HEK293T (cell line): Measurements from ENCODE around the gene CTPS2.

Source experiments
- BHLHE40 ChIP-seq: fragments of 450-650 bp; IDR thresholded peaks from 2 replicates; pipeline ENCODE4 v1.6.1; 2016; ENCODE audit warnings: mild to moderate bottlenecking, moderate library complexity, borderline replicate concordance
- CTBP1 ChIP-seq: fragments of 450-650 bp; IDR thresholded peaks from 2 replicates; pipeline ENCODE4 v1.6.1; 2016; ENCODE audit warnings: borderline replicate concordance
- ELF4 ChIP-seq: fragments of 450-650 bp; IDR thresholded peaks from 2 replicates; pipeline ENCODE4 v1.6.1; 2017; ENCODE audit warnings: antibody characterized with exemption
- FOXA1 ChIP-seq: fragments of 450-650 bp; IDR thresholded peaks from 2 replicates; pipeline ENCODE4 v1.6.1; 2016; ENCODE audit warnings: mild to moderate bottlenecking
- FOXK2 ChIP-seq: fragments of 450-650 bp; IDR thresholded peaks from 2 replicates; pipeline ENCODE4 v1.6.1; 2016; ENCODE audit warnings: mild to moderate bottlenecking
- FOXM1 ChIP-seq: fragments of 450-650 bp; IDR thresholded peaks from 2 replicates; pipeline ENCODE4 v1.6.1; 2017; ENCODE audit warnings: mild to moderate bottlenecking, borderline replicate concordance
- L3MBTL2 ChIP-seq: fragments of 450-650 bp; conservative IDR thresholded peaks from 2 replicates; pipeline ENCODE4 v1.6.1; 2016; ENCODE audit warnings: mild to moderate bottlenecking
- SP1 ChIP-seq: fragments of 450-650 bp; IDR thresholded peaks from 2 replicates; pipeline ENCODE4 v1.6.1; 2017
- SUZ12 ChIP-seq: fragments of 450-650 bp; IDR thresholded peaks from 2 replicates; pipeline ENCODE4 v1.6.1; 2016; ENCODE audit warnings: mild to moderate bottlenecking
- TF ChIP-seq, protein P1 (sequence below): fragments of 450-650 bp; IDR thresholded peaks from 2 replicates; pipeline ENCODE4 v1.6.1; 2016

DNA sequence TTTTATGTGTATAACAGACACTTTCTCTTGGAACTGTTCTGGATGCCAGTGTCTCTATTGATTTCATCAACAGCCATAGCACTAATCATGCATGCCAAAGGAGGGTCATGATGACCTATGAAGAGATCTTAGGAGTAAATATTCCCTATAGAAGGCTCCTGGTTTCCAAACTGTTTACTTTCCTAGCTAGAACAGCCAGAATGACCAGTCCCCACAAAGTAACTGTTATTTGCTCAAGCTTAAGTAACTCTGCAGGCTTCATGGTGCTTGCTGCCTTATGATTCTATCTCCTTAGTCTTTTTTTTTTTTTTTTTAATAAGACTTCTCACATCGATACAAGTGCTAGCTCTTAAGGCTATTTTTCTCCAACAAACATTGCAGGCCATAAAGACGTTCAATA is 50.1 kb downstream of the CTPS2 start:
- TF ChIP-seq SP1 (no peak), FOXM1 (no peak), FOXA1 (no peak), BHLHE40 (no peak), FOXK2 (no peak), SUZ12 (no peak), ELF4 (no peak), L3MBTL2 (no peak), CTBP1 (no peak)
- TF ChIP-seq, protein P1, sequence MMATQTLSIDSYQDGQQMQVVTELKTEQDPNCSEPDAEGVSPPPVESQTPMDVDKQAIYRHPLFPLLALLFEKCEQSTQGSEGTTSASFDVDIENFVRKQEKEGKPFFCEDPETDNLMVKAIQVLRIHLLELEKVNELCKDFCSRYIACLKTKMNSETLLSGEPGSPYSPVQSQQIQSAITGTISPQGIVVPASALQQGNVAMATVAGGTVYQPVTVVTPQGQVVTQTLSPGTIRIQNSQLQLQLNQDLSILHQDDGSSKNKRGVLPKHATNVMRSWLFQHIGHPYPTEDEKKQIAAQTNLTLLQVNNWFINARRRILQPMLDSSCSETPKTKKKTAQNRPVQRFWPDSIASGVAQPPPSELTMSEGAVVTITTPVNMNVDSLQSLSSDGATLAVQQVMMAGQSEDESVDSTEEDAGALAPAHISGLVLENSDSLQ = no peak
